GM12801 (cell line): ENCODE measurements around the gene WWOX.

Experiments used
- CTCF ChIP-seq: IDR thresholded peaks from one replicate; pipeline ENCODE4 v1.5.1; 2011; ENCODE audit warnings: control low read depth; ENCODE audit not compliant: insufficient read length; ENCODE audit errors: extremely low read depth

Gene WWOX

GRCh38 chr16:78099271-78100111 is at the start of gene WWOX:
Gene WWOX, plus strand, starts transcription at chr16:78099654.
- TF ChIP-seq CTCF = no peak

GRCh38 chr16:78050734-78051400 is 48.6 kb upstream of the WWOX start:
- no peak for TF ChIP-seq CTCF

GRCh38 chr16:78057803-78058564 is 41.5 kb upstream of the WWOX start:
- TF ChIP-seq CTCF = no peak

GRCh38 chr16:78060295-78060694 is 39.2 kb upstream of the WWOX start:
- TF ChIP-seq CTCF = no peak

GRCh38 chr16:78060809-78061208 is 38.6 kb upstream of the WWOX start:
- TF ChIP-seq CTCF = no peak

- TF ChIP-seq CTCF = no peak
These were observed 34.1 kb upstream of the WWOX start for GRCh38 chr16:78065319-78065718.

GRCh38 chr16:78069913-78070312 is 29.5 kb upstream of the WWOX start:
- TF ChIP-seq CTCF = no peak
